Stimulated activated naive CD8-positive, alpha-beta T cell treated with anti-CD3 and anti-CD28 coated beads, Interleukin-15, Interleukin-2, amounts not matched to agents 100 U/mL and 50 U/mL, for 24 hours (primary cell): Measurements from ENCODE around the gene PAX5.

Source experiments
- ATAC-seq: fragments of 150-1000 bp; cut with Tn5 transposase; one replicate; pipeline ENCODE4 v1.10.0; 2021
- DNase-seq: peaks from one replicate; pipeline ENCODE4 v3.0.0; 2021

PAX5 gene

GRCh38 chr9:36902080-36902716 is 131.9 kb downstream of the PAX5 start:
- no peak for DNase-seq
- no peak for ATAC-seq

- ATAC-seq (no peak), DNase-seq (no peak)
These were observed 132.5 kb downstream of the PAX5 start for GRCh38 chr9:36901528-36901927.

GRCh38 chr9:36900856-36901220 is 133.2 kb downstream of the PAX5 start:
- ATAC-seq (no peak), DNase-seq (no peak)

GRCh38 chr9:36900136-36900855 is 133.8 kb downstream of the PAX5 start:
- ATAC-seq (no peak), DNase-seq (no peak)

- DNase-seq: no peak
- ATAC-seq: no peak
These were observed 134.7 kb downstream of the PAX5 start for GRCh38 chr9:36899406-36899805.

- DNase-seq (no peak), ATAC-seq (no peak)
These were observed 135.5 kb downstream of the PAX5 start for GRCh38 chr9:36898431-36899020.

GRCh38 chr9:36897478-36897877 is 136.6 kb downstream of the PAX5 start:
- DNase-seq: no peak
- ATAC-seq: no peak

- no peak for DNase-seq
- ATAC-seq: no peak
These were observed 137.0 kb downstream of the PAX5 start for GRCh38 chr9:36897019-36897418.

GRCh38 chr9:36896296-36896695 is 137.8 kb downstream of the PAX5 start:
- no peak for DNase-seq
- ATAC-seq: no peak

- ATAC-seq (no peak), DNase-seq (no peak)
These were observed 138.3 kb downstream of the PAX5 start for GRCh38 chr9:36895744-36896260.

- DNase-seq: no peak
- ATAC-seq: no peak
These were observed 139.3 kb downstream of the PAX5 start for GRCh38 chr9:36894695-36895310.

- ATAC-seq: no peak
- no peak for DNase-seq
These were observed 140.2 kb downstream of the PAX5 start for GRCh38 chr9:36893911-36894310.

- DNase-seq (no peak), ATAC-seq (no peak)
These were observed 140.9 kb downstream of the PAX5 start for GRCh38 chr9:36893184-36893583.

GRCh38 chr9:36892279-36892678 is 141.8 kb downstream of the PAX5 start:
- no peak for DNase-seq
- ATAC-seq: no peak

GRCh38 chr9:36891341-36891811 is 142.7 kb downstream of the PAX5 start:
- no peak for DNase-seq
- no peak for ATAC-seq

- no peak for DNase-seq
- ATAC-seq: no peak
These were observed 144.2 kb downstream of the PAX5 start for GRCh38 chr9:36889844-36890243.

GRCh38 chr9:36888551-36888950 is 145.5 kb downstream of the PAX5 start:
- no peak for DNase-seq
- ATAC-seq: no peak

GRCh38 chr9:36884721-36885120 is 149.3 kb downstream of the PAX5 start:
- ATAC-seq (no peak), DNase-seq (no peak)

- ATAC-seq (no peak), DNase-seq (no peak)
These were observed 151.5 kb downstream of the PAX5 start for GRCh38 chr9:36882594-36882993.

- no peak for DNase-seq
- ATAC-seq: no peak
These were observed 152.2 kb downstream of the PAX5 start for GRCh38 chr9:36881743-36882441.

GRCh38 chr9:36881316-36881715 is 152.8 kb downstream of the PAX5 start:
- DNase-seq (no peak), ATAC-seq (no peak)

- no peak for DNase-seq
- ATAC-seq: no peak
These were observed 154.0 kb downstream of the PAX5 start for GRCh38 chr9:36880075-36880474.
